Measurements from ENCODE around the gene TIFAB.

TIFAB gene

DNA sequence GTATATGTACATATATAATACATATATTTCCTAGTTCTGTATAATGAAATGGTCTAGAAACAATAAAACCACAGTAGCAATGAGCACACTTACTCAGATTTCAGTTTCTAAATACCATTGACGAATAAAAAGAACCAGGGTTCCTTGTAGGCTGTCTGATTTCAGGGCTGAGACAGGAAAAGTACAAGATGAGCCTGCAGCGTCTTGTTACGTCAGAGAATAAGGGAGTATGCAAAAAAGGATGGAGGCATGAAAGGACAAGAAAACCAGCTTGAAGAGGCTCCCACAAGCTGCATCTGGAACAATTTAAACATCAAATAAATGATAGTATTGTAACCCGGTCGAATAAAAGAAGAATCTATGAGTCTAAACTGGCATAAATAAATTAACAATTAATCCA, 17.8 kb upstream of the TIFAB start:
- ATAC-seq, result no peak
- TF ChIP-seq ISL1 (CRISPR knock-in tag; IDR thresholded peaks at IDR 0.05) (no peak), SNAI2 (CRISPR knock-in tag; IDR thresholded peaks at IDR 0.05) (no peak), BACH2 (CRISPR knock-in tag; IDR thresholded peaks at IDR 0.05; ENCODE audit: borderline replicate concordance) (no peak), ZNF8 (CRISPR knock-in tag; IDR thresholded peaks at IDR 0.05) (no peak), ZNF565 (CRISPR knock-in tag; conservative IDR thresholded peaks at IDR 0.05; ENCODE audit: low read depth) (no peak), ZNF70 (CRISPR knock-in tag; IDR thresholded peaks at IDR 0.05) (no peak), ARNTL (CRISPR knock-in tag; IDR thresholded peaks at IDR 0.05; ENCODE audit: borderline replicate concordance, low read depth) (no peak), ZFP30 (CRISPR knock-in tag; IDR thresholded peaks at IDR 0.05) (no peak), CSDC2 (CRISPR knock-in tag; IDR thresholded peaks at IDR 0.05) (no peak), TOX (CRISPR knock-in tag; IDR thresholded peaks at IDR 0.05; ENCODE audit: borderline replicate concordance) (no peak)
- TF ChIP-seq, protein P1, sequence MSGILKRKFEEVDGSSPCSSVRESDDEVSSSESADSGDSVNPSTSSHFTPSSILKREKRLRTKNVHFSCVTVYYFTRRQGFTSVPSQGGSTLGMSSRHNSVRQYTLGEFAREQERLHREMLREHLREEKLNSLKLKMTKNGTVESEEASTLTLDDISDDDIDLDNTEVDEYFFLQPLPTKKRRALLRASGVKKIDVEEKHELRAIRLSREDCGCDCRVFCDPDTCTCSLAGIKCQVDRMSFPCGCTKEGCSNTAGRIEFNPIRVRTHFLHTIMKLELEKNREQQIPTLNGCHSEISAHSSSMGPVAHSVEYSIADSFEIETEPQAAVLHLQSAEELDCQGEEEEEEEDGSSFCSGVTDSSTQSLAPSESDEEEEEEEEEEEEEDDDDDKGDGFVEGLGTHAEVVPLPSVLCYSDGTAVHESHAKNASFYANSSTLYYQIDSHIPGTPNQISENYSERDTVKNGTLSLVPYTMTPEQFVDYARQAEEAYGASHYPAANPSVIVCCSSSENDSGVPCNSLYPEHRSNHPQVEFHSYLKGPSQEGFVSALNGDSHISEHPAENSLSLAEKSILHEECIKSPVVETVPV (CRISPR knock-in tag; IDR thresholded peaks at IDR 0.05), result no peak
- TF ChIP-seq, protein P2, sequence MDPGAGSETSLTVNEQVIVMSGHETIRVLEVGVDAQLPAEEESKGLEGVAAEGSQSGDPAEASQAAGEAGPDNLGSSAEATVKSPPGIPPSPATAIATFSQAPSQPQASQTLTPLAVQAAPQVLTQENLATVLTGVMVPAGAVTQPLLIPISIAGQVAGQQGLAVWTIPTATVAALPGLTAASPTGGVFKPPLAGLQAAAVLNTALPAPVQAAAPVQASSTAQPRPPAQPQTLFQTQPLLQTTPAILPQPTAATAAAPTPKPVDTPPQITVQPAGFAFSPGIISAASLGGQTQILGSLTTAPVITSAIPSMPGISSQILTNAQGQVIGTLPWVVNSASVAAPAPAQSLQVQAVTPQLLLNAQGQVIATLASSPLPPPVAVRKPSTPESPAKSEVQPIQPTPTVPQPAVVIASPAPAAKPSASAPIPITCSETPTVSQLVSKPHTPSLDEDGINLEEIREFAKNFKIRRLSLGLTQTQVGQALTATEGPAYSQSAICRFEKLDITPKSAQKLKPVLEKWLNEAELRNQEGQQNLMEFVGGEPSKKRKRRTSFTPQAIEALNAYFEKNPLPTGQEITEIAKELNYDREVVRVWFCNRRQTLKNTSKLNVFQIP (CRISPR knock-in tag; IDR thresholded peaks at IDR 0.05; ENCODE audit: borderline replicate concordance, low read depth), result no peak
- TF ChIP-seq, protein P3, sequence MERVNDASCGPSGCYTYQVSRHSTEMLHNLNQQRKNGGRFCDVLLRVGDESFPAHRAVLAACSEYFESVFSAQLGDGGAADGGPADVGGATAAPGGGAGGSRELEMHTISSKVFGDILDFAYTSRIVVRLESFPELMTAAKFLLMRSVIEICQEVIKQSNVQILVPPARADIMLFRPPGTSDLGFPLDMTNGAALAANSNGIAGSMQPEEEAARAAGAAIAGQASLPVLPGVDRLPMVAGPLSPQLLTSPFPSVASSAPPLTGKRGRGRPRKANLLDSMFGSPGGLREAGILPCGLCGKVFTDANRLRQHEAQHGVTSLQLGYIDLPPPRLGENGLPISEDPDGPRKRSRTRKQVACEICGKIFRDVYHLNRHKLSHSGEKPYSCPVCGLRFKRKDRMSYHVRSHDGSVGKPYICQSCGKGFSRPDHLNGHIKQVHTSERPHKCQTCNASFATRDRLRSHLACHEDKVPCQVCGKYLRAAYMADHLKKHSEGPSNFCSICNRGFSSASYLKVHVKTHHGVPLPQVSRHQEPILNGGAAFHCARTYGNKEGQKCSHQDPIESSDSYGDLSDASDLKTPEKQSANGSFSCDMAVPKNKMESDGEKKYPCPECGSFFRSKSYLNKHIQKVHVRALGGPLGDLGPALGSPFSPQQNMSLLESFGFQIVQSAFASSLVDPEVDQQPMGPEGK (CRISPR knock-in tag; IDR thresholded peaks at IDR 0.05; ENCODE audit: borderline replicate concordance), result no peak
- TF ChIP-seq, protein P4, sequence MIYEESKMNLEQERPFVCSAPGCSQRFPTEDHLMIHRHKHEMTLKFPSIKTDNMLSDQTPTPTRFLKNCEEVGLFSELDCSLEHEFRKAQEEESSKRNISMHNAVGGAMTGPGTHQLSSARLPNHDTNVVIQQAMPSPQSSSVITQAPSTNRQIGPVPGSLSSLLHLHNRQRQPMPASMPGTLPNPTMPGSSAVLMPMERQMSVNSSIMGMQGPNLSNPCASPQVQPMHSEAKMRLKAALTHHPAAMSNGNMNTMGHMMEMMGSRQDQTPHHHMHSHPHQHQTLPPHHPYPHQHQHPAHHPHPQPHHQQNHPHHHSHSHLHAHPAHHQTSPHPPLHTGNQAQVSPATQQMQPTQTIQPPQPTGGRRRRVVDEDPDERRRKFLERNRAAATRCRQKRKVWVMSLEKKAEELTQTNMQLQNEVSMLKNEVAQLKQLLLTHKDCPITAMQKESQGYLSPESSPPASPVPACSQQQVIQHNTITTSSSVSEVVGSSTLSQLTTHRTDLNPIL (CRISPR knock-in tag; IDR thresholded peaks at IDR 0.05; ENCODE audit: low read depth), result no peak

DNA sequence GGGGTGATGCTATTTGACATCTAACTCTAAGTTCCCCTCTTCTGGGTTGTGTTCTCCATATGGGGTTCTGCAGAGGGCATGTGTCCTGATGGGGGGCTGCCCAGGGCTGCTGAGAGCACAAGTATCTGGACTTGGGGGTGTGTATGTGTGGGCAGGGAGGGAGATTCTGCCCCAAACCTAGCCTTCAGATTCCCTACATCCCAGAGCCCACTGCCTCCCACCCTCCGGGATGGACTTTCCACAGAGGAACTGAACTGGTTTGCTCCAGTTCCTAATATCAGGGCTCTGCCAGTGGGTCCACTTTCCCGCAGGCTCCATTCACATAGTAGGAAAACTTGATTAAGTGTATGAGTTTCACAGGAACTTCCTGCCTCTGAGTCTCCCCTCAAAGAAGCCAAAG, 16.4 kb upstream of the TIFAB start:
- no peak for TF ChIP-seq TCF4 (CRISPR knock-in tag; IDR thresholded peaks at IDR 0.05; ENCODE audit: borderline replicate concordance)
- TF ChIP-seq OSR1 (CRISPR knock-in tag; IDR thresholded peaks at IDR 0.05), result no peak
- no peak for TF ChIP-seq ZFP3 (CRISPR knock-in tag; IDR thresholded peaks at IDR 0.05)
- no peak for TF ChIP-seq ZC3H10 (CRISPR knock-in tag; IDR thresholded peaks at IDR 0.05)
- TF ChIP-seq RARB (CRISPR knock-in tag; IDR thresholded peaks at IDR 0.05), result no peak
- TF ChIP-seq, protein P1 (CRISPR knock-in tag; IDR thresholded peaks at IDR 0.05), result no peak
- no peak for TF ChIP-seq CSDC2 (CRISPR knock-in tag; IDR thresholded peaks at IDR 0.05)
- TF ChIP-seq ZNF565 (CRISPR knock-in tag; conservative IDR thresholded peaks at IDR 0.05; ENCODE audit: low read depth), result no peak
- TF ChIP-seq PPARA (CRISPR knock-in tag; IDR thresholded peaks at IDR 0.05; ENCODE audit: borderline replicate concordance), result no peak
- ATAC-seq, result no peak

DNA sequence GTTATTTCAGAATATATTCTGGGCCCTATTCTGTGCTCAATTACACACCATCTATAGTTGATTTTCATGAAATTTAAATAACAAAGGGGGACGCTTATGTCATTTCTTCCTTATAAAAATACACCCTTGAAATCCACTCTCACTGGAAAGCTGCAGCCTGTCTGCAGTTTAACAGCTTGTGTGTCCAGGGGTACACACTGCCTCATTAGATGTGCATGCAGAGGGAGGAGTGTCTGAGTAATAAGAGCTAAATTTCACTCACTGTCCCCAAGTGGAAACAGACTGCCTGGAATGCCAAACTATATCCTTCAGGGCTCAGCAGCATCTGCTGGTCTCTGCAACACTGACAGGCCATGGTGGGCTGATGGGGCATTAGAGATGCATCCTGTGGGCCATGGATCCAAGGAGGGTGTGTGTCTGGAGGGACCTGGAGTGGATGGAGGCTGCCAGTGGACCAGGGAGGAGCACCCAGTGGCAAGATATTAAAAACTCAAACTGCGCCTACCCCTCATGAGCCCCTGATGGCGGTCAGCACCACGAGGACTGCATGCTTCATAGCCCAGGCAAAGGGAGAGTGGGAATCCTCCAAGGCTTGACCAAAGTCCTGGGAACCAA, 15.8 kb upstream of the TIFAB start:
- no peak for ATAC-seq
- TF ChIP-seq, protein P5, sequence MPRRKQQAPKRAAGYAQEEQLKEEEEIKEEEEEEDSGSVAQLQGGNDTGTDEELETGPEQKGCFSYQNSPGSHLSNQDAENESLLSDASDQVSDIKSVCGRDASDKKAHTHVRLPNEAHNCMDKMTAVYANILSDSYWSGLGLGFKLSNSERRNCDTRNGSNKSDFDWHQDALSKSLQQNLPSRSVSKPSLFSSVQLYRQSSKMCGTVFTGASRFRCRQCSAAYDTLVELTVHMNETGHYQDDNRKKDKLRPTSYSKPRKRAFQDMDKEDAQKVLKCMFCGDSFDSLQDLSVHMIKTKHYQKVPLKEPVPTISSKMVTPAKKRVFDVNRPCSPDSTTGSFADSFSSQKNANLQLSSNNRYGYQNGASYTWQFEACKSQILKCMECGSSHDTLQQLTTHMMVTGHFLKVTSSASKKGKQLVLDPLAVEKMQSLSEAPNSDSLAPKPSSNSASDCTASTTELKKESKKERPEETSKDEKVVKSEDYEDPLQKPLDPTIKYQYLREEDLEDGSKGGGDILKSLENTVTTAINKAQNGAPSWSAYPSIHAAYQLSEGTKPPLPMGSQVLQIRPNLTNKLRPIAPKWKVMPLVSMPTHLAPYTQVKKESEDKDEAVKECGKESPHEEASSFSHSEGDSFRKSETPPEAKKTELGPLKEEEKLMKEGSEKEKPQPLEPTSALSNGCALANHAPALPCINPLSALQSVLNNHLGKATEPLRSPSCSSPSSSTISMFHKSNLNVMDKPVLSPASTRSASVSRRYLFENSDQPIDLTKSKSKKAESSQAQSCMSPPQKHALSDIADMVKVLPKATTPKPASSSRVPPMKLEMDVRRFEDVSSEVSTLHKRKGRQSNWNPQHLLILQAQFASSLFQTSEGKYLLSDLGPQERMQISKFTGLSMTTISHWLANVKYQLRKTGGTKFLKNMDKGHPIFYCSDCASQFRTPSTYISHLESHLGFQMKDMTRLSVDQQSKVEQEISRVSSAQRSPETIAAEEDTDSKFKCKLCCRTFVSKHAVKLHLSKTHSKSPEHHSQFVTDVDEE (CRISPR knock-in tag; IDR thresholded peaks at IDR 0.05), result no peak
- TF ChIP-seq SNAI2 (CRISPR knock-in tag; IDR thresholded peaks at IDR 0.05) (no peak), ISL1 (CRISPR knock-in tag; IDR thresholded peaks at IDR 0.05) (no peak), ZNF8 (CRISPR knock-in tag; IDR thresholded peaks at IDR 0.05) (no peak), ZC3H10 (CRISPR knock-in tag; IDR thresholded peaks at IDR 0.05) (no peak), ARNTL (CRISPR knock-in tag; IDR thresholded peaks at IDR 0.05; ENCODE audit: borderline replicate concordance, low read depth) (no peak), OSR1 (CRISPR knock-in tag; IDR thresholded peaks at IDR 0.05) (no peak)
